ENCODE results near the gene GALNT7.

The GALNT7 gene

GRCh38 chr4:173242466-173243250 is 74.0 kb downstream of the GALNT7 start:
- TF ChIP-seq CTCF (IDR thresholded peaks at IDR 0.05) = no peak

GRCh38 chr4:173243321-173243720 is 74.7 kb downstream of the GALNT7 start:
- TF ChIP-seq CTCF (IDR thresholded peaks at IDR 0.05) = no peak

- no peak for TF ChIP-seq CTCF (IDR thresholded peaks at IDR 0.05)
Measured at GRCh38 chr4:173243917-173244658, 75.5 kb downstream of the GALNT7 start.

- TF ChIP-seq CTCF (IDR thresholded peaks at IDR 0.05) = no peak
Measured at GRCh38 chr4:173245952-173246351, 77.3 kb downstream of the GALNT7 start.

- no peak for TF ChIP-seq CTCF (IDR thresholded peaks at IDR 0.05)
Measured at GRCh38 chr4:173246719-173247118, 78.1 kb downstream of the GALNT7 start.

GRCh38 chr4:173247321-173247720 is 78.7 kb downstream of the GALNT7 start:
- TF ChIP-seq CTCF (IDR thresholded peaks at IDR 0.05) = no peak

GRCh38 chr4:173248690-173249089 is 80.1 kb downstream of the GALNT7 start:
- TF ChIP-seq CTCF (IDR thresholded peaks at IDR 0.05) = no peak

All from LNCAP (cell line).